Measurements from ENCODE around the gene RAET1L. TPM values are rescaled to one million over a fixed set of nuclear protein-coding genes. Genes with fewer than 3 reads are reported as not detected.
"Not testable (repeated sequence)": the region's sequence is repeated elsewhere in the genome, so short reads cannot be mapped to it uniquely, and the experiment has no call there.

RAET1L gene
- total and polyA plus RNA-seq, 2 of the 4 experiments (the other 2 are of a cell fraction), result not detected

DNA sequence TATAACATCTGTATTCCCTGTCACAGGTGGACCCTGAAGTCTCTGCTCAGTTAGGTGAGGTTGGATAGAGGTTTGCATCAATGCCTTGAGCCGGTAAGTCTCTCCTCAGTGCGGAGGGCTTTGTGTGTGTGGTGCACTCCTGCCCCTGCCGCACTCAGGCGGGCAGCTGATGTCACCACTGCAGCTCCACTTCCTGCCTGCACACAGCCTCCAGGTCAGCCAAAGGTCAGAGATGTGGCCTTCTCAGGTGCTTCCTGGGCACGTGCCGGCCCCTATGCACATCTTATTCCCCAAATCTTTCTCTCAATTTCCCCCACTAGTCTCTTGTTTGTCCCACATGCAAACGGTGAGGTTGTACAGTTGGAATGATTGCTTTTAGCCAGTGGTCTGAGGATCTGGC is 34.6 kb upstream of the RAET1L start:
- DNase-seq; H3K4me2 ChIP-seq (ENCODE audit: low read depth, low read length); H2BK15ac ChIP-seq (ENCODE audit: low read depth, low read length); H2AK9ac ChIP-seq (replicated peaks; ENCODE audit: low read depth, low read length, poor library complexity); H4K5ac ChIP-seq (ENCODE audit: low read depth, low read length); H3K4me3 ChIP-seq (ENCODE audit: insufficient read depth, low read depth, low read length); H3K56ac ChIP-seq (ENCODE audit: extremely low read depth, insufficient read depth, low read length); BruUV-seq (replicated peaks); H3K9me3 ChIP-seq (ENCODE audit: control insufficient read depth, insufficient read depth, low read length); H3K79me1 ChIP-seq (ENCODE audit: low read depth in 1 of 2, low read length in 2 of 2); H3K9ac ChIP-seq (ENCODE audit: low read depth, low read length); H3K9me1 ChIP-seq (ENCODE audit: insufficient read depth, low read length); H3K18ac ChIP-seq (ENCODE audit: low read depth, low read length); H3K36me3 ChIP-seq (ENCODE audit: control insufficient read depth, insufficient read depth, low read length); H3K4ac ChIP-seq (ENCODE audit: low read depth, low read length); H4K8ac ChIP-seq (ENCODE audit: low read depth in 2 of 2, low read length in 2 of 2); ATAC-seq (ENCODE audit: low read depth); in situ Hi-C loops (cut with MboI; ENCODE audit: low sequenced_read_pairs); H2BK5ac ChIP-seq (ENCODE audit: low read depth, low read length, poor library complexity, severe bottlenecking); H2BK120ac ChIP-seq (ENCODE audit: low read depth, low read length); H2BK20ac ChIP-seq (ENCODE audit: low read depth, low read length); H3K14ac ChIP-seq (replicated peaks; ENCODE audit: low read depth, low read length); H2AFZ ChIP-seq (replicated peaks; ENCODE audit: low read length, poor library complexity); H3K4me1 ChIP-seq (ENCODE audit: control insufficient read depth, insufficient read depth, low read length); H2AK5ac ChIP-seq (ENCODE audit: low read depth, low read length); H3K27ac ChIP-seq (ENCODE audit: insufficient read depth, low read length); H4K20me1 ChIP-seq (ENCODE audit: insufficient read depth, low read length); CTCF ChIA-PET; POLR2A ChIA-PET (ENCODE audit: unreplicated experiment); intact Hi-C loops (cut with micrococcal nuclease); H3K23ac ChIP-seq (ENCODE audit: low read depth, low read length); dilution Hi-C loops (cut with HindIII; ENCODE audit: low sequenced_read_pairs, unreplicated experiment); H4K91ac ChIP-seq (ENCODE audit: insufficient read depth, low read depth, low read length): not testable (repeated sequence)
- no CpG with 5 or more reads among the region's 7 CpGs for WGBS, 2 experiments (ENCODE audit: extremely low coverage in 2 of 2, insufficient read length in 1 of 2)
- H3K27me3 ChIP-seq (ENCODE audit: control insufficient read depth, insufficient read depth, low read length), result peaks cover 14% of the 10 kb centered on the region

Data from IMR-90 (cell line).